Osteoblast (primary cell): ENCODE results near the gene MALT1. TPM values are rescaled to one million over a fixed set of nuclear protein-coding genes. Genes with fewer than 3 reads are reported as not detected.

Experiments
- DNase-seq: peaks from one replicate; pipeline ENCODE4 v3.0.0; 2011; ENCODE audit warnings: low spot score, mixed read lengths; ENCODE audit not compliant: insufficient read length; ENCODE audit errors: missing footprints
- H2AFZ ChIP-seq: 2 replicates; pipeline ENCODE4 v1.6.0; 2011; ENCODE audit warnings: mild to moderate bottlenecking, low read length
- H3K27ac ChIP-seq: 2 replicates; pipeline ENCODE4 v1.5.1; 2011; ENCODE audit warnings: mild to moderate bottlenecking, low read depth, low read length, moderate library complexity
- H3K27me3 ChIP-seq: 2 replicates; pipeline ENCODE4 v1.6.0; 2012; ENCODE audit warnings: mild to moderate bottlenecking, control low read depth, inconsistent platforms, low read length, moderate library complexity; ENCODE audit not compliant: insufficient read depth
- H3K36me3 ChIP-seq: 2 replicates; pipeline ENCODE4 v1.5.1; 2011; ENCODE audit warnings: mild to moderate bottlenecking, low read length, control low read depth, moderate library complexity; ENCODE audit not compliant: insufficient read depth
- H3K4me1 ChIP-seq: 2 replicates; pipeline ENCODE4 v1.5.1; 2011; ENCODE audit warnings: mild to moderate bottlenecking, low read length, control low read depth, moderate library complexity; ENCODE audit not compliant: insufficient read depth
- H3K4me2 ChIP-seq: 2 replicates; pipeline ENCODE4 v1.6.0; 2011; ENCODE audit warnings: mild to moderate bottlenecking, low read length; ENCODE audit not compliant: insufficient read depth
- H3K4me3 ChIP-seq: fragments of 200-600 bp; sonication (generic); 3 replicates; pipeline ENCODE4 v1.5.1; 2012; ENCODE audit warnings: mild to moderate bottlenecking, low read length, inconsistent platforms; ENCODE audit not compliant: insufficient read depth
- H3K79me2 ChIP-seq: 2 replicates; pipeline ENCODE4 v1.6.0; 2012; ENCODE audit warnings: mild to moderate bottlenecking, low read length, control low read depth, inconsistent platforms; ENCODE audit not compliant: insufficient read depth
- H3K9me3 ChIP-seq: 2 replicates; pipeline ENCODE4 v1.5.1; 2011; ENCODE audit warnings: low read depth, low read length, control low read depth
- H4K20me1 ChIP-seq: 2 replicates; pipeline ENCODE4 v1.6.0; 2012; ENCODE audit warnings: mild to moderate bottlenecking, low read length, control low read depth; ENCODE audit not compliant: insufficient read depth
- CTCF ChIP-seq: IDR thresholded peaks from 2 replicates; pipeline ENCODE4 v1.5.1; 2011; ENCODE audit warnings: mild to moderate bottlenecking, low read depth, low read length, moderate library complexity; ENCODE audit errors: extremely low read depth
- total RNA-seq: library from RNA; depleted of rRNA; stranded (reverse); fragments of >200 nt; gene quantifications from 2 replicates; pipeline ENCODE4 v1.2.3, GENCODE V29; 2012

The MALT1 gene
- total RNA-seq, 1 donor, result 55.7 TPM

DNA sequence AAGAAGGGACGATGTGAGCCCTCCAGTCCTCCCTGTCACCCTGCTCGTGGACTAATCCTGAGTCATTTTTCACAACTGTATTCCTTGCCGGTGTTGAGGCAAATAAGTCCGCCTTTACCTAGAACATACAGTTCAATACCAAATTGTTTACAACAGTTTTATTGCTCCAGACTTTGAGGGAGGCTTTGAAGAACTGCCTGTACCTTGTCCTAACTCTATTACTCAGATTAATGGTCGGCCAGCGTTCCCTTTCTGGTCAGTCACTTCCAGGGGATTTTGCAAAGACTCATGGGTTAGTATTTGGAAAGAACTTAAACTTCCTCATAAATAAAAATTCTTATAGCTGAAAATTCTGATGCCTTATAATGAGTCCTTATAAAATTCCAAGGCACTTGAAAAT is 108.3 kb downstream of the MALT1 start:
- Histone ChIP-seq H3K27me3 (no peaks in the 10 kb centered on the region), H3K4me2 (no peak overlapping the region), H2AFZ (no peak overlapping the region), H3K4me3 (no peak overlapping the region), H3K9me3 (no peaks in the 10 kb centered on the region), H3K27ac (no peak overlapping the region), H4K20me1 (no peaks in the 10 kb centered on the region), H3K36me3 (no peaks in the 10 kb centered on the region), H3K4me1 (peaks cover under 1% of the 10 kb centered on the region), H3K79me2 (no peaks in the 10 kb centered on the region)
- DNase-seq, result peak; percentile 49
- TF ChIP-seq CTCF, result no peak

- Histone ChIP-seq H3K4me1 (peaks cover 5% of the 10 kb centered on the region), H3K27me3 (no peaks in the 10 kb centered on the region), H3K79me2 (no peaks in the 10 kb centered on the region), H3K27ac (no peak overlapping the region), H3K36me3 (no peaks in the 10 kb centered on the region), H2AFZ (no peak overlapping the region), H4K20me1 (no peaks in the 10 kb centered on the region), H3K9me3 (no peaks in the 10 kb centered on the region), H3K4me2 (no peak overlapping the region), H3K4me3 (no peak overlapping the region)
- no peak for DNase-seq
- TF ChIP-seq CTCF, result no peak
Observed at GRCh38 chr18:58780045-58780444, 108.8 kb downstream of the MALT1 start.

GRCh38 chr18:58781627-58782194 is 110.4 kb downstream of the MALT1 start:
- no peak overlapping the region for H3K4me2 ChIP-seq
- peak; percentile 90 for TF ChIP-seq CTCF
- peak; percentile 93 for DNase-seq

DNA sequence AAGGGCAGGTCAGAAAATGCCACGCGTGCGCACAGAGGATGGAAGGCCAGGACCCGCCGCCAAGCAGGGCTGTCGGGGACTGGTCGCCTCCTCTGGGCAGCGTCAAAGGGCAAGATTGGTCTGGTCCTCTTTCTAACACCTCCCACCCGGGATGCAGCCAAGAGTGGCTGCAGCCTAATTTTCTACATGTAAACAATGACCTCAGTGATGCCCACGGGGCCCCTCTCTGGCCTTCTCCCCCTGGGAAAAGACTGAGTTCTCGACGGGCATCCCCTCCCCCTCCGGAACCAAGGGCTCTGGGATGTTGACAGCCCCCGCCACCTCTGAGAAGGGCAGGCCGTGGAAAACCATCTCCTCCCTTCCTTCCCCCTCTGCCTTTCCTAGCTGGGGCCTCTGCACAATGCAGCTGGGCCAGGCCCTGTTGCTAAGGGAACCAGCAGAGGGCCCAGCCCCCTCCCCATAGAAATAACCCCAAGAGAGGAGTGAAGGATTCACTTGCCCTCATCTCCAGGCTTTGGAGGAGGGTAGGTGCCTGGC is 113.4 kb downstream of the MALT1 start:
- no peaks in the 10 kb centered on the region for H3K36me3 ChIP-seq
- no peak overlapping the region for H3K4me3 ChIP-seq
- peak overlapping the region; percentile 49 for H3K27ac ChIP-seq
- no peak for TF ChIP-seq CTCF
- H4K20me1 ChIP-seq, result no peaks in the 10 kb centered on the region
- no peaks in the 10 kb centered on the region for H3K27me3 ChIP-seq
- peaks cover 16% of the 10 kb centered on the region for H3K4me1 ChIP-seq
- no peaks in the 10 kb centered on the region for H3K9me3 ChIP-seq
- H2AFZ ChIP-seq, result no peak overlapping the region
- H3K4me2 ChIP-seq, result no peak overlapping the region
- H3K79me2 ChIP-seq, result no peaks in the 10 kb centered on the region
- no peak for DNase-seq

More at GRCh38 chr18:58781627-58782194, 110.4 kb downstream of the MALT1 start:
- Histone ChIP-seq H3K4me1 (peaks cover 13% of the 10 kb centered on the region), H3K27me3 (no peaks in the 10 kb centered on the region), H3K9me3 (no peaks in the 10 kb centered on the region), H3K79me2 (no peaks in the 10 kb centered on the region), H3K27ac (no peak overlapping the region), H3K4me3 (no peak overlapping the region), H3K36me3 (no peaks in the 10 kb centered on the region), H2AFZ (peak overlapping the region; percentile 62), H4K20me1 (no peaks in the 10 kb centered on the region)
